HG03571 (cell line): ENCODE results near the gene VPS4B.
"Not testable (repeated sequence)": the region's sequence is repeated elsewhere in the genome, so short reads cannot be mapped to it uniquely, and the experiment has no call there.

Experiments used
- ATAC-seq: cut with Tn5 transposase; IDR thresholded peaks from one replicate; pipeline ENCODE4 v1.9.1; 2021; ENCODE audit not compliant: unreplicated experiment

VPS4B gene

DNA sequence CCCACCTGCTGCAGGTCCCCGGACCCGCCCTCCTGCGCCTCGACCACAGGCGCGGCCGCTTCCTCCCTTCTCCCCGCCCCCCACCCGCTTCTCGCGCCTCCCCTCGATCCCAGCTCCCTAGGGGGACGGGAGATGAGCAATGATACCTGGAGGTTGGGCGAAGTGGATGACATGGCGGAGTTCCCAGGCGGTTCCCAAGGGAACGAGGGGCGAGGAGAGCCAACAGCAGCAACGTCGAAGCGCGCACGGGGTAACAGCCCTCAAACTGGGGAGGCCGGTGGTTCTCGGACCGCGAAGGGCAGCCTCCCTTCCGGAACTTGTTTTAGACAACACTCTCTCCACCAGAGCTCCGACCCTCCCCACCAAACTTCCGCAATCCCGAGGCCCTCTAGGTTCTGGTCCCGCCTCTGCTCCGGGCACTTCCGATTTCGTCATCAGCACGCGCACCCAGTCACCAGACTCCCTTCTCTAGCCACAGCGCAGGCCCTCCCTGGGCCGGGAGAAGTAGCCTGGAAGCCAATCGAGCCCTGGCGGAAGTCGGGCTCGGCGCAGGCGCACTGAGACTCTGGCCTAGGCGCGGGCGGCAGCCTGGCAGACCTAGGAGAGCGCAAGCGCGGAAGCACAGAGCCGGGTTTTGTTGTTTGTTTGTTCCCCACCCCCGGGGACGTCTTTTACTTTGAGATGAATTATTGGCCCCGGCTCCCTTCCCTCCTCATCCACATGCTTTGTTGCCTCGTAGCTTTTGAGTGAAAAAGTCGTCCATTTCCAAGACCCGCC is at the start of gene VPS4B:
TSS of gene VPS4B (minus strand) at position 390 of the 777 bp plus-strand sequence. CDS start at position 173, 217 bp downstream.
- peak; percentile 97 for ATAC-seq

DNA sequence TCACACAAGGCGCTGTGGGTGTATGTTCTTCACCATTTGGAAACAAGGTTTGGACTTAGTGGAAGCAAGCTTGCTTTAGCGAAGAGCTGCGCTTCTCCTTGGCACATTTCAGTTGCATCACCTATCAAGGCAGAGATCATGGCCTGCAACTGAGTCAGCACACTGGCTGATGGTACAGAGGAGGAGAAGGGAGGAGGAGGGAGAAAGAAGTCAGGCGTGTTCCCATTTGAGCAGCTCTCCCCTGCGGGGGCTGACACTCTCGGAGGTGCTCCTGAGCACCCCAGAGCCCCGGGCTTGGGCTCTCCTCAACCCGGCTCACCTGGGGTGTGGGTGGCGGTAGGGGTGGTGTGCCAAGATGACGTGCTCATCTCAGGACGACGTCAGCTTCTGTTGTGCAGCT is 48.5 kb upstream of the VPS4B start:
- ATAC-seq: no peak

DNA sequence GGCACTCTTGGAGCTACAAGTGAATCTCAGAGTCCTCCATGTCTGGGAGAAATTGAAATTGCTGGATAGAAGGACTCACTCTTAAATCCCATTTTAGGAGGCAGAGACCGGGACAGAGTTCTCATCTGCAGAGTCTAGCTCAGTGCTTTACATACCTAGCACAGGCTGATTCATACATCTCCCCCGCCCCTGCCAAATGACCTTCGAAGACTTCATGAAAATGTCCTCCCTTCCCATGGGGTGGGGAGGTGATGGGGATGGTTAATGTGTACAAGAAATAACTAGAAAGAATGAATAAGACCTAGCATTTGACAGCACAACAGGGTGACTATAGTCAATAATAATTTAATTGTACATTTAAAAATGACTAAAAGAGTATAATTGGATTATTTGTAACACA is 46.3 kb upstream of the VPS4B start:
- no peak for ATAC-seq

DNA sequence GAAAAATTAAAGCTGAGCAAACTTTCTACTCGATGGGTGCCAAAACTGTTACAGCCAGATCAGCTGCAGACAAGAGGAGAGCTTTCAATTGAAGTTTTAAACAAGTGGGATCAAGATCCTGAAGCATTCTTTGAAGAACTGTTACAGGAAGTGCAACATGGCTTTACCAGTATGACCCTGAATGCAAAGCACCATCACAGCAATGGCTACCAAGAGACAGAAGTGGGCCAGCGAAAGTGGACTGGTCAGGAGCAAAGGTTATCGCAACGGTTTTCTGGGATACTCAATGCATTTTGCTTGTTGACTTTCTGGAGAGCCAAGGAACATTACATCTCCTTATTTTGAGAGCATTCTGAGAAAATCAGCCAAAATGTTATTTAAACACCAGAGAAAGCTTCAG is 45.4 kb upstream of the VPS4B start:
- no peak for ATAC-seq

DNA sequence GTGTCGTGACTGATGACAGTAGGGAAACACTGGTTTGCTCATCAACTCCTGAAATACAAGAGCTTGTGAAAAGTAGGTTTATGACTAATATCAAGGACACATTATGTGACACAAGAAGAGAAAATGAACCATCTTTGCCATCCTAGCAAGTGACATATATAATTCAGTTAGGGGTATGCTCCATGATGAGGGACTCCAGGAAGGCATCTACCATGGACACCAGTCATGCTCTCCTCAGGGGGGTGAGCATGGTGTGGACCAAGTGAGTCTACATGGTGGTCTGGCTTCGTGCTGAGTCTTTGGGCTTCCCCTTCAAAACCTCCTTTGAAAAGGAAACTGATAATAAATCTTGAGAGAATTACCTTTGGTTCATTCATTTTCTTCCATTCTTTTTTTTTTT is 42.8 kb upstream of the VPS4B start:
- ATAC-seq: no peak

DNA sequence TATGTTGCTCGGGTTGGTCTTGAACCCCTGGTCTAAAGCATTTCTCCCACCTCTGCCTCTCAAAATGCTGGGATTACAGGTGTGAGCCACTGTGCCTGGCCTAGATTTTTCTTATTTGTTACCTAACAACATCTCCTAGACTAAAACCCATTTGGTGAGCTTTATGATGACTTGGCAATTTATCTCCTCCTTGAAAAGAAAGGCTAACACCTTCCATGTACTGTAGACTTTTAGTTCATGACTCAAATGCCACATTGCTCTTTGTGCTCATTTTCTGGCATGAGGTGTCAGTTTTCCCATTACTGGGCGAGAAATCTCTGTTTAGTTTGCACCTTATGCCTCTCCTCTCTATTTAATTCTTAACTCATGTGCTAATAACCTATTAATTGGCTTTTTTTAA is 42.2 kb upstream of the VPS4B start:
- ATAC-seq: no peak

DNA sequence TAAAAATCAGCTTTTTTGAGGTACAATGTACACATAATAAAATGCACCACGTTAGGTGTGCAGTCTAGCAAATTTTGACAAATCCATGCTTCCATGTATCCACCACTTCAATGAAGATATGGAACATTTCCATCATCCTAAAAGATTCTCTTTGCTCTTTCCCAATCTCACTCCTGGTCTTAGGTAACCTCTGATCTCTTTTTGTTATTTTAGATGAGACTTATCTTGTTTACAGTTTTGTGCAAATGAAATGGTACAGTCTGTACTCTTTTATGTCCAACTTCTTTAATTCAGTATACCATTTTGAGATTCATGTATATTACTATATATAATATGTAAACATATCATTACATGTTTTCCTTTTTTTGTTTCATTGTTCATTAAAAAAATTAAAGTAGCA is 38.1 kb upstream of the VPS4B start:
- no peak for ATAC-seq

DNA sequence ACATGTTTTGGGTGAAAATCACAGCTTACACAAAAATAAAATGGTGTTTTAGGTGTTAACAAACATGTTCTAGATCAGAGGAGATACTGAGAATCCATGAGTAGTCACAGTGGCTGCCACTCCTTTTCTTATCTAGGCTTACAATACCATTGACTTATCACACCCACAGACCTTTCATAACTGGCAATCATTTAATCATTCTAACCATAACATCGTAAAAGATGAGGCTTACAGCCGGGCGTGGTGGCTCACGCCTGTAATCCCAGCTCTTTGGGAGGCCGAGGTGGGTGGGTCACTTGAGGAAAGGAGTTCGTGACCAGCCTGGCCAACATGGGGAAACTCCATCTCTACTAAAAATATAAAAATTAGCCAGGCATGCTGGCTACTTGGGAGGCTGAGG is 35.7 kb upstream of the VPS4B start:
- no peak for ATAC-seq

DNA sequence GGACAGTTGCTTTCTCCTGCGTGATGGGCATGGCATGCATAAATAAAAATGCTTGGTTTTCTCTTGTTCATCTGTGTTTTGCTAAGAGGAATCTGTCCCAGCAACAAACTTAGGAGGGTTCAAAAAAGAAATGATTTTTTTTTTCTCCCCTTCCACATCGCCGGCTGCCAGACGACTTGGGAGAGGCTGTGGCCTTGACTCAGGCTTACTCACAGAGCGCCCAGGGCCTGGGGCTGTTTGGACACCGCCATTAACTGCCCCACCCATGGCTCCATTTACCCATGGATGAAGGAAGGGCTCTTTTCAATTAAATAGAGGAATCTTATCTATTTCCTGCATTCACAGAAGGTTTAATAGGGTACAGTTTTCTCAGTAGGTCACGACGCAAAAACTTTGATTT is 32.2 kb upstream of the VPS4B start:
- no peak for ATAC-seq

DNA sequence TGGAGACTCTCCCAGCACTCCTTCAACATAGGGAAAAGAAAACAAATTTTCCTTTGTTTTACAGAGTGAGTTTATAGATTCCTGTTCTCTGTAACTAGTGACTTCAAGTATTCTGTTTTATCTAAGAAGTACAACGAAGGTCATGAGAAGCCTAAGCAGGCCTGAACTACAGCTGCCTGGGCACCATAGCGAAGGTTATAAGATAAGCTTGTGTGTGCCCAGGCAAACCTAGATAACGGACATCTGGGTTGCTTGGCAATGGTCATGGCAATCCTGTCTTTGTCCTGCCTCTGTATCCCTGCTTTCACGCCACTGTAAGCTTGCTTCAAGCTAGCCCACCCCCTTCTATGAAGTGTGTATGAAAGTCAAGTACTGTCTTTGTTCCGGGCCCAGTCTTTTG is 30.5 kb upstream of the VPS4B start:
- not testable (repeated sequence) for ATAC-seq

DNA sequence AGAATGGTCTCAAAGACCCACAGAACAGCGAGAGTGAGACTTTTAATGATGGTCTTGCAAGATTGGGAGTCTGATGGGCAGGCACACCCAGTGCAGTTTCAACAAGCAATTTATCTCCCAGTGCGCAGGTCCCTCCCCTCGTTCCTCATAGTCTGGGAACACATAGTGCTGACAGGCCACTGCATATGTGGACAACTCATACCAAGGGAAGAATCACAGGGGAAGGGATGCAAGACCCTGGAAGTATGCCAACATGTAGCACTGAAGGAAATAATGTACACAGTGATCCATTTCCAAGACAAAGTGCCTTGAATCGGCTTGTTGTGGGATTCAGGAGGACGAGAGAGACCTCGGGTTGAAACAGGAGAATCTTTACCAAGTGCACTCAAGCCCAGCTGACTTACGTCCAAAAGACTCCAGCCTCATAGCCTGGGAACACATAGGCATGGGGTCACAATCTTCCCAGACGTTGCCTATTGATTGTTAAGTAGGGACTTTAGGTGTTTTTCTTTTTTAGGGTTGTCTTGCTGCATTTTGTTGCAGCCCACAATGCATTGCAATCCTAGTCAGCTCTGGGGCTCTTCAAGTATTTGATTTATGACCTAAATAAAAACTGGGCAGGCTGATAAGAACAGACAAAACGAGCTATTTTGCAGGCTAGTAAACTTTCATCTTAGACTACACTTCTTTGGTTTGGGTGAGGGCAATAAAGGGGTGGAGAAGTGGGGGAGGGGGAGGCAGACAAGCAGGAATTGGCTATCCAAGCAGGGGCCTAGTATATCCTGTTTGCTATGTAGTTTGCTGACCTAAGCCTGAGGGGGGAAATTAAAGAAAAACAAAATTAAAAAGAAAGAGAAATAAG is 29.8 kb upstream of the VPS4B start:
- ATAC-seq: no peak

DNA sequence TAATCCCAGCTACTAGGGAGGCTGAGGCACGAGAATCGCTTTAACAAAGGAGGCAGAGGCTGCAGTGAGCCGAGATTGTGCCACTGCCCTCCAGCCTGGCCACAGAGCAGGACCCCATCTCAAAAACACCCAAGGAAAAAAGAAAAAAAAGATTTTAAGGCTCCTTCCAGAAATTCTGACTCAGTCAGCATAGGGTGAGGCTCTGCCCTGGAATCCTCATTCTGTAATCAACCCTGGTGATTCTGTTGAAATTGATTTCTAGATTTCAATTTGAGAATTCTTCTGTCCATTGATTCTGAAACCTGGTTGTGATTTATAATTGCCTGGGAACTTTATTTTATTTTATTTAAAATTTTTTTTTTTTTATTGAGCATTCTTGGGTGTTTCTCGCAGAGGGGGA is 27.1 kb upstream of the VPS4B start:
- ATAC-seq: no peak

DNA sequence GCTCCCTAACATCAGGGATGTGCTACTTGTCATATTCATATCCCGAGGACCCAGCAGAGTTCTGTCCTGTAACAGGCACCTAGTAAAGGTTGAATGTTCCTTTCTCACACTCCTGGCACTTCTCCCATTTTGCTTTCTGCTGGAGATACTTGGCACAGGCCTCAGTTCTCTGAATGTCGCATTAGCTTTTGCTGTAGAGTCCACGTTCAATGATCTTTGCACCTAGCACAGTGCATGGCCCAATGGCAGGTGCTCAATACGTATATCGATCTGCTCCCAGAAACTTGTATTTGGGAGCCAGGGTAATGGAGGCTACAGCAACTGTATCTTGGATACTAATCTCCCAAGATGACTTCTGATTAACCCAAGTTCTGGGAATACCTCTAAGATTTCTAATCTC is 24.8 kb upstream of the VPS4B start:
- ATAC-seq: no peak

DNA sequence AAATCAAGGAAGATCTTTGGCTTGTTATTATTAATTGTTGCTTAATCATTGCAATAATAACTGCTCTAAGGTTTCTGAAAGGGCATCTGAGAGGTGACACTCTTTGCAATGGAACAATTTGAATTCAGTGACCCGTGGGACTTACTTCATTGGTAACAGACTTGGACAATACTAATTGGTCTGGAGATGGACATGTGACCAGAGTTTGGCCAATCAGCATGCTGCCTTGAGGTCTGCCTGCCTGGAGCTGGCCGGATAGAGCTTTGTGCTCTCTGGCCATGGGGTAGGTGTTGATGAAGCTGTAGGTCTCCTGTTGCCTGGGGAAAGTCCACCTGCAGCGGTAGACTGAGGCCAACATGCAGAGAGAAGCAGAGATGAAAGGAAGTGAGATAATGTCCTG is 24.0 kb upstream of the VPS4B start:
- ATAC-seq: no peak

DNA sequence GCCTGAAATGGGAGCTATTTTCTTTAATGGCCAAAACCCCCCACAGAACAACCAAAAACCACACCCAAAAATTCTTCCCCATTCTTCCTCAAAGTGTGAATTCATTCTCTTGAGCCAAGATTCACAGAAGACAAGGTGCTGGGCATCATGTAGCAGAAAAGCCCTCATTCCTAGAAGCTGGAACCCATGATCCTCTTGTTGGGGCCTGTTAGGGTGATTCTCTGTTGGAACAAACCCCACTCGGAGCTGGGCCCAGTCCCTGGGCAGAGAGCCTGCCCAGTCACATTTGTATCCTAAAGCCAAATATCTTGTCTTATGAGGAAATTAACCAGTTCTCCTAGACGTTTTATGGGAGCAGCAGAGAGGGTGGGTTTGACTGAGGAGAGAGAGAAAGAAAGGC is 22.8 kb upstream of the VPS4B start:
- ATAC-seq: no peak

DNA sequence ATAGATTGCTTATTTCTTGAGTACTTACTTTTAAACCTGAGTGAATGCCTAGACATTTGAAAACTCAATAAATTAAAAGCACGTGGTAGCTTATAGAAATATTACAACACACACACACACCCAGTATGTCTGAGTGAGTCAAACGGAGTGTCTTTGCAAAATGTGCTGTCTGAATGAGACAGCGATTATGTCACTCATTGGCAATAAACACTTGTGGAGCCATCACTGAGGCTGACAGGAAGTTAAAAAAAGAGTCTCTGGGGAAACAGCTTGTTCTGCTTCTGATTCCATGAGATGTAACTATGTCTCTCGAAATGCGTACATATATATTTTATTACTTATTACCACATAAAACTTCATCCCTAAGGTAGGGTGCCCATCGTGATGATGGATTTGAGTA is 22.3 kb upstream of the VPS4B start:
- no peak for ATAC-seq

DNA sequence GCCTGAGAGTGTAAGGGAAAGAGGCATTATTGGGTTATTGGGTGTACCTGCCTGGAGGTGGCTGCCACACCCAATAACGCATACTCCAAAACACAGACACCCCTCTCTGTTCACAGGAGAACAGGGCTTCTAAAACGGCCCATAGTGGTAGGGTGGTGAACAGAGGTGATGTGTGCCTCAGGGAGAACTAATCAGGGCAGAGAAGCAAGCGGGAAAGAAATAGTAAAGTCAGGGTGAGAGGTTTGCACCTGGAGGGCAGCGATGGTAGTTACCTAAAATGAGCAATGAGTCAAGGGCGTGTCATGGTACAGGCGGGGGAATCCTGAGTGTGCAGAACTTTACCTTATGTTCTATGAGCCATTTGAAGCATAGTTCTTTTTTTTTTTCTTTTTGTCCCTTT is 21.6 kb upstream of the VPS4B start:
- ATAC-seq: no peak

DNA sequence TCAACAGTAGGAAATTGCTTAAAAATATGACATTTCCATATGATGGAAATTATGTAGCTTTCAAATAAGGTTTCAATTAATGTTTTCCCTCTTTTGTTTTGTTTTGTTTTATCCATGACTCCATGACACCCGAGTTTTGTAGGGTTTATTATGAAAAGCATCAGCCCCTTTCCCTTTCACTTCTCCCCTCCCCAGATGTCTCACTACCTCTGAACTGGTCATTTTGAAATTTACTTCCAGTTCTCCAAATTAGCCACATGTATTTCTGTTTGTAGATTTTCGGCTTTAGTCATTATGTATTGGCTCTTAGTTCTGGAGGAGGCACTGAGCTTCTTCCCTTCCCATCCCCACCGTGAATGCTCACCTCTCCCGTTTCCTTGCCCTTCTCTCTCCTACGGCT is 18.6 kb upstream of the VPS4B start:
- no peak for ATAC-seq

DNA sequence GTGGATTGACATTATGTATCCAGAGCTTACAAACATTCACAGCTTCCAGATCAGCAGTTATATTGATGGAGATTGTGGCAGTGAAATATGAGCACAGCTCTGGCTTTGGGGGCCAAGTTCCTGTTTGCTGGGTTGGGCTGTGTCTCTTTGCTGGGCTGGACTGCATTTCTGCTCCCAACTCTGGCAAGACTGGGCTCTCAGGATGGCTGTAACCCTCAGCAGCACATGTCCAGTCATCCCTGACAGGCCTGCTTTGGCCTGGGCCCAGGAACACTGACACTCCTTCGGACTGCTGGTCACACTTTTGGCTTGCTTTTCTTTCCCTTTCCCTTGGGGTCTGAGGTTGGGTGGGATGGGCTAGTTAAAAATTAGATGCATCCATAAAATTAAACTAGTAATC is 17.9 kb upstream of the VPS4B start:
- no peak for ATAC-seq

DNA sequence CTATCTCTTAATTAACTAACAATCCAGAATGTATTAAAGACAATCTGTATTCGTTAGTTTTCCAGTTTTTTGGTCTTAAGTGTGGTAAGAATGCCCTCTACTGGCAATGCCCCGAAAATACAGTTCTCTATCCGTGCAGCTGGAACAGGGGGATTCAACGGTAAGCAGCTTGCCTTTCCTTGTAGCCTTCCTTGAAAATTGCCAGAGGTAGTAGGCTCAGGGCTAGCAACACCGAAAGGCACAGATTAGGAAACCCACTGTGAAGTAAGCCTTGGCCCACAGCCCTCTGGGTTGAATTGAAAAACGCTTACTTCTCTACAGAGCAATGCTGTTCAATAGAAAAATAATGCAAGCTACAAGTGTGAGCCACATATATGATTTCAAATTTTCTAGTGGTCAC is 17.1 kb upstream of the VPS4B start:
- ATAC-seq: no peak

DNA sequence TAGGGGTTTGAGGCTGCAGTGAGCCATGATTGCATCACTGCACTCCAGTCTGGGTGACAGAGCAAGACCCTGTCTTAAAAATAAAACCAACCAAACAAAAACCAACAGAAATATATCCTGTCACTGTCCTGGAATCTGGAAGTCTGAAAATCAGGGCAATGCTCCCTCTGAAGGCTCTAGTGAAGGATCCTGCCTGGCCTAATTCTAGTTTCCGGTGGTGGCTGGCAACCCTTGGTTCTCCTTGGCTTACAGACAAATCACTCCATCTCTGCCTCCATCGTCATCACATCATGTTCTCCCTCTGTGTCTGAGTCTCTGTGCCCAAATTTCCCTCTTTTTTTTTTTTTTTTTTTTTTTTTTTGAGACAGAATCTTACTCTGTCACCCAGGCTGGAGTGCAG is 15.9 kb upstream of the VPS4B start:
- no peak for ATAC-seq

DNA sequence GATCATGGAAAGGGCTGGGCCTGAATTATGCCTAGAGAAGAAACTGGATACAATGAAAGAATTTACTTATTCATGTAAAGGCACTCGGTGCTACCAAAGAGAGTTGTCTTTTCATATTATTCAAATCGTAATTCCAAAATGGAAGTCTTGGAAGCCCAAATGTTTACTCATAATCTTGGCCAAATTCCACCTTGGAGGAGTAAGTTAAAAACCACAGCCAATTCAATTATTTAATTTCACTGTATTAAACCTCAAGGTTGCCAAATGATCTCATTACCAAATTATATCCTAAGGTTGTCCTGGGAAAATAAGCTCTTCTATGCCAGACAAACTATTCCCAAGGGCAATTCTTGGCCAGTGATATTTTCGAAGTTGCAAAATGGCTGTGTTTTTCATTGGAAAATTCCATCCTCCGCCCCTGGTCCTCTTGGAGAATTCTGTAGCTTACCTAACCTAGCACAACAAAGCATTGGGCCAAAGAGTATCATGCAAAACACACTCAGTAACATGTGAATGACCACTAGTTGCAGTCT is 11.1 kb upstream of the VPS4B start:
- no peak for ATAC-seq
